ENCODE results near the gene EEPD1.

- no peak for TF ChIP-seq POLR2A (IDR thresholded peaks at IDR 0.05; ENCODE audit: low read length)
- no peak for TF ChIP-seq HMGXB4 (CRISPR knock-in tag; IDR thresholded peaks at IDR 0.05; ENCODE audit: borderline replicate concordance)
- TF ChIP-seq USF2 (IDR thresholded peaks at IDR 0.05) = no peak
- TF ChIP-seq CTCF (IDR thresholded peaks at IDR 0.05) = no peak
- TF ChIP-seq REST (IDR thresholded peaks at IDR 0.05) = no peak
- no peak for TF ChIP-seq SMC3 (IDR thresholded peaks at IDR 0.05)
- TF ChIP-seq RFX5 (IDR thresholded peaks at IDR 0.05) = no peak
- TF ChIP-seq RAD21 (conservative IDR thresholded peaks at IDR 0.05 in 1 of 2, IDR thresholded peaks at IDR 0.05 in 1 of 2) = no peak
- TF ChIP-seq PHF8 (IDR thresholded peaks at IDR 0.05; ENCODE audit: borderline replicate concordance, low read depth) = no peak
- TF ChIP-seq RARB (CRISPR knock-in tag; IDR thresholded peaks at IDR 0.05) = no peak
- TF ChIP-seq CHD2 (IDR thresholded peaks at IDR 0.05; ENCODE audit: low read length, partially characterized antibody) = no peak
- TF ChIP-seq EP300 (IDR thresholded peaks at IDR 0.05) = no peak
Measured at GRCh38 chr7:36141850-36142249, 11.2 kb upstream of the EEPD1 start.
